Esophagus mucosa (tissue), 1 donor: Measurements from ENCODE around the gene DCUN1D4. TPM values are rescaled to one million over a fixed set of nuclear protein-coding genes. Genes with fewer than 3 reads are reported as not detected.
"Not testable (repeated sequence)": the region's sequence is repeated elsewhere in the genome, so short reads cannot be mapped to it uniquely, and the experiment has no call there.

Experiments used
- ATAC-seq: fragments of 200-7000 bp; cut with Tn5 transposase; one replicate; pipeline ENCODE4 v1.9.1; 2020
- total RNA-seq: library from RNA; stranded (reverse); gene quantifications from one replicate; pipeline ENCODE4 v1.2.4, GENCODE V29; 2023
- donor health status: DM: yes; HTN: yes; CAD: no.

Gene DCUN1D4
- total RNA-seq, 1 donor from 2014 or later: 19.2 TPM

DNA sequence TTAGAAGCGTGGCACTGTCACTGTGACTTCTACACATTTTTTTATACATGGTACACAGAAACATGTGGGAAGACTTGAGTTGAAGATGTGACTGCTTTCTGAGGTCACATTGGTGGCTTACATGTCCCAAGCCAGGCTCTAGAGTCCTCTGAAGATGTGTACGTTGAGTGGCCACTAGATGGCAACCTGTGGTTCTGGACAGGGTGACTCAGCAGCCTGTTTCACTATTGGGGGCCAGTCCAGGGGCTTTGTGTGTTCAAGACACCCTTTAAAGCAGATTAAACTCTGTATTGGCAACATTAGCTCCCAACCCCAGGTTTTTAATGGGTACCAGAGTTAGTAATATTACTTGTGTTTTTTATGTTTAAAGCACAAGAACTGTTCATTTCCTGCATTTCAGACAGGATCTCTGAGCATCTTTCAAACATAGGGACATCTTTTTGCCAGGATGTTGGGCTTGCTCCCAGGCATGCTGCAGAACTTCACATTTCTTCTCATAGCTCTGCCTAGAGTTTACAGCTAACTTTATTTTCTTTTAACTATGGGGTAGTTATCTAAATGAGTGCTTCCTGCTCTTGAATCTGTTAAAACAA, 53.0 kb downstream of the DCUN1D4 start:
- ATAC-seq: peak; percentile 77

GRCh38 chr4:51901363-51901762, 58.4 kb downstream of the DCUN1D4 start:
- no peak for ATAC-seq

- no peak for ATAC-seq
Measured at GRCh38 chr4:51906167-51906958, 63.4 kb downstream of the DCUN1D4 start.

- ATAC-seq: no peak
Measured at GRCh38 chr4:51907006-51907669, 64.2 kb downstream of the DCUN1D4 start.

DNA sequence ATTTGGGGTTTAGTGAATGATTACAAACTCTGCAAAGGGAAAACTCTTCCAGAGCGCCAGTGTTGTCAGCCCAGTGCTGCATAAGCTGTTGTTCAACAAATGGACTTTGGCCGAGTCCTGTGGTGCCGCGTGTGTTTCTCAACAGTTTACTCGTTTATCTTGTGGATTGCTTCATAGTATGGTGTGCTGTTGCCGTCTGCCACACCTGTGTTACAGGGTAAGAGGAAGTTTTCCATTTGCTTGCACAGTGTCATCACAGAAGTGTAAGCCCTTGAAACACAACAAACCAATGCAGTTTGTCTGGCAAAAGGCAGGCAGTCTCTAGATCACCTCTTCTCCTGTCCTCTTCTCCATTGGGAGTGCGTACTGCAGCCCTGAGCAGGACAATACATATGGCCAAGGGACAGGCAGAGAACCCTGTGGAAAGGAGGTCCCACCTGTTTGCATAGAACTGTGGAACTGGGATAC, 66.3 kb downstream of the DCUN1D4 start:
- peak; percentile 64 for ATAC-seq

- no peak for ATAC-seq
Measured at GRCh38 chr4:51918251-51918650, 75.3 kb downstream of the DCUN1D4 start.

DNA sequence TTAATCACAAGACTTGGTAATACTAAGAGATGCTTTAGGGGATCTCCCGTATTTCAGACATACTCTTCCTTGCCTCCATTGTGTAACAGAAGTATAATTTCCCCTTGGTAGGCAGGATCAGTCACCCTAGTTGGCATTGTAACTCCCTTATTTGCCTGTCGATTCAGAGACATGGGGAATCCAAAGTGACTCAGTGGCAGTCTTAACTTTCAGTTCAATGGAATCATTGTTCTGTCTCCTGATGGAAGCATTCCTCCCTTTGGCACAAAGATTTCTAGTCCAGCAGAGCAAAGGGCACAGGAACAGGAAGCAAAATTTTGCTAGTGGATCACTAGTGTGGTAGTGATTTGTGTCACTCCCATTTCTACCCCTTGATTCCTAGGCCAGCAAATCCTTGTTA, 80.4 kb downstream of the DCUN1D4 start:
- no peak for ATAC-seq

DNA sequence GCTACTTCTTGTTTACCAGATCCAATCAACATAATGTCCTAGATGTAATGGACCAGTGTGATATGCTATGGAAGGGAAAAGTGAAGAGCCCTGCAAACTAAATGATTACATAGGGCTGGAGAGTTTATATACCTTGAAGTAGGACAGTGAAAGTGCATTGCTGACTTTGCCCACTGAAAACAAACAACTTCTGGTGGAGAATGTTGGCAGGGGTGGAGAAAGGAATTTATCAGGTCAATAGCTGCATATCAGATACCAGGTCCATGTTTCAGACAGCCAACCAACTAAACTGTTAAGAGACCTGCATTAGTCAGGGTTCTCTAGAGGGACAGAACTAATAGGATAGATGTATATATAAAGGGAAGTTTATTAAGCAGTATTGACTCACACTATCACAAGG, 82.4 kb downstream of the DCUN1D4 start:
- ATAC-seq: no peak

- no peak for ATAC-seq
Measured at GRCh38 chr4:51930557-51930956, 87.6 kb downstream of the DCUN1D4 start.

GRCh38 chr4:51931461-51931860, 88.5 kb downstream of the DCUN1D4 start:
- no peak for ATAC-seq

GRCh38 chr4:51932261-51932660, 89.3 kb downstream of the DCUN1D4 start:
- no peak for ATAC-seq

- no peak for ATAC-seq
Measured at GRCh38 chr4:51932684-51933083, 89.7 kb downstream of the DCUN1D4 start.

GRCh38 chr4:51940460-51940859, 97.5 kb downstream of the DCUN1D4 start:
- not testable (repeated sequence) for ATAC-seq

DNA sequence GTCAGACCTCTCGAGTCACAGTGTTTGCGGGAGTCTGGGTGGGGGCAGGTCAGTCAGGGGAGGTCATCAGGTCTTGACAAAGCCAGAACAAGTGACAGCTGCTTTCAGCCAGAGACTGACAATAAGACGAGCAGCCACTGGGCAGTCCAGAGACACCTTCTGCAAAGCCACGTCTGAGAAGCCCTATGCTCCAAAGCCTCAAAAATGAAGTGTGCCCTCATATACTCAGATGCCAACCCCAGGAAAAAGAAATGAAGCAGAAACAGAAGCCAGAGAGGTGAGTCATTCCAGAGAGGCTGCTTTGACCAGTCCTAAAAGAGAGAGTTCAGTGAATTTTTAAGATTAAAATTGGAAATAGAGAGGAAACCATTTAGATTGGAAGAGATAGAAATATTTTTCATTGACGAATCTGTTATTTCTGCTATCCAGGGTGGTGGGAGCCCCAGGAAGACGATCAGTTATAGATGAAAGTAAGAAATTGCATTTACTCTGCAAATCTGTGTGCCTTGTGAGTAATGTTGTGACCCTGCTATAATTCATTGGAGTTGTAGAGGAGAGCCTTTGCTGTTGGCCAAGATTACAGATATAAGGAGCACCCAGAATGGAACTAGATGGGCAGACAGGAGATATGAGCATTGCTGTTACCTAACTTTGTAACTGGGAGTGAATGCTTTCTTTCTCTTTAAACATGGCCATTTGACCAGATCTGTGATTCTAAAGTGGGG, 99.3 kb downstream of the DCUN1D4 start:
- ATAC-seq: no peak

- ATAC-seq: no peak
Measured at GRCh38 chr4:51942833-51943215, 99.9 kb downstream of the DCUN1D4 start.

DNA sequence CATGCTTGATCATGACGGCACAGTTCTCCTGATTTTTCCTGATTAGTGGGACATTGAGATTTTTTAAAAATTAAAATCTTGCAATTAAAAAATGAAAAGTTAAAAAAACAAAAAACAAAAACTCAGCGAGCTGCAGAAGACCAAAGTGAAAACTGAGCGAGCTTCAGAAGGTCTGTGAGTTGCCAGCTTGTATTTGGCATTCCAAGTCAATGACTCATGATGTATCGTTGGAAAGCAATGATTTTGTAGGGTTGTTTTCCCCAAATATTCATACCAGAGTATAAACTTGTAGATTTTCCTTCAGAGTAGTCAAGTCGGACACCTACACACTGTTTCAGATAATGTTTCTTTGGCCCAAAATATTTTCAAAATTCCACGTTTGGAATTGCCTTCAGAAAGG, 100.3 kb downstream of the DCUN1D4 start:
- ATAC-seq: no peak

DNA sequence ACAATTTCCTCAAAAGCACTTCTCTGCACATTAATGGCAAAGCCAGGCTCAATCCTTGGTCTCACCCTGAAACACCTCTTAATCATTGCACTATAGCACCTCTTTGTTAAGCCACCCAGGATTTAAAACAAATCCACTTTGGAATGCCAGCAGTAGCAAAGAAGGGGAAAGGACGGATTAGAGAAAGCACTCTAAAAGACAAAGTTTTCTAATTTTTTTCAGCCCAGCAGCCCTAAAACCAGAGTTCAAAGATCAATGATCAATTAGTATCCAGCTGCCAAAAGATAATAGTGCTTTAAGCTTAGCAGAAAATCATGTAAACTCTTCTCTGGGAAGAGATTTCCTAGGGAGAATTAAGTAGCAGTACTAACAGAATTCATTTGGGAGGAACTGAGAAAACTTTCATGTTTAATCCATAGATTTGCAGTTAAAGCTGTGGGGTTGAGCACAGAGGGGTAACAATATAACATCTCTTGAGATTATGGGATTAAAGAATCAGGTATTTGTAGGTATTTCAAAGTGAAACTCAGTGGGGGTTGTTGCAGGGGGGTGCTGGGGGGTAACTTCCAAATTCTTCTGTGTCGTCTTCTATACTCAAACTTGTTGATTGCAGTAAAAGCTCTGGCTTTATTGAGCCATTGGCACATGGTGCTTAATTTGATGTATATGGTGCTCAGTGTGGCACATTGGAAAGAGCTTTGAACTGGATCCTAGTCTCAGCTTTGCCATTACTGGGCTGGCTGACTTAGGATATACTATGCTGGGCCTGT, 115.4 kb downstream of the DCUN1D4 start:
- ATAC-seq: no peak

DNA sequence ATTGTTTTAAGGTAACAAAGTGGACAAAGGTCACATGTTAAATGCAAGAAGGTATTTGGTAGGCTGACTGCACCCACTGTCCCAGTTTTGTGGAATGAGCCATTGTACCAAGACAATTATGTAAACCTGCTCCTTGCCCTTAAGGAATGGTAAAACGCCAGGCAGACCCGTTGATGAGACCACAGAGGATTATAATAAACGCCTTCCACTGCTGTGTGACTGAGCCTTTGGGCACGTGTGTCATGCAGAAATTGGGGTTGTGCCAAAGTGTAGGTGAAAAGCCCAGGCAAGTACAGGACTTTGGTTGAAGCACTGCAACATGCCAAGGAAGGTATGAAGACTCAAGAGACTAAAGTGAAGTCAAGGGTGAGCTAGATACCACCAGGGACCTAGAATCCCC, 117.5 kb downstream of the DCUN1D4 start:
- ATAC-seq: no peak

DNA sequence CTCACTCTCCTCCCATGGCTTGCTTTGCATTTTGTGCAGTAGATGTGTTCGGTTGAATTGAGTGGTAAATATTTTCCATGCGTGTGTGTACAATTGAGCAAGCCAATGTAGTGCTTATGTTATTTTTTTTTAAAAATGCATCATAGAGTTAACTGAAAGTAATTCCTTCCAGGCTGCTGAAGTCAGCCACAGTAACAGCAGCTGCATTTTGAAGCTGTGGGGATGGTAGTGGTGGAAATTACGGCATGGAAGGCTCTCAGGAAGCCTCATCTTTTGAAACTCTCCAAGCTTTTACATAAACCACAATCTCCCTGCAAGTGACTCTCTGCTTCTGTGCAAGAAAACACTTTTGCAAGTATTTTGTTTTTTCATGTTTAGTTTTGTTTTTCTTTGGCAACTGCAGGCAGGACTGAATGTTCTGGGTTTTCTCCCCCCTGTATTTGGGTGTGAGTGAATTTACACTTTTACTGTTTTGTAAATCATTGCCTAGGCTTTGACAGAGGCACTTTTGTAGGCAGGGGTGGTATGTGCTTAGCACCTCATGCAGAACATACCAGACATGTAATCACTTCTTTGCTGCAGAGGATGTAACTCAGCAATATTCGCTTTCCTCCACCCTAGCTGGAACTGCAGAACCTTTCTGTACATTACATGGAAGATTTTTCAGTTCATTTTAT, 121.0 kb downstream of the DCUN1D4 start:
- ATAC-seq: no peak

DNA sequence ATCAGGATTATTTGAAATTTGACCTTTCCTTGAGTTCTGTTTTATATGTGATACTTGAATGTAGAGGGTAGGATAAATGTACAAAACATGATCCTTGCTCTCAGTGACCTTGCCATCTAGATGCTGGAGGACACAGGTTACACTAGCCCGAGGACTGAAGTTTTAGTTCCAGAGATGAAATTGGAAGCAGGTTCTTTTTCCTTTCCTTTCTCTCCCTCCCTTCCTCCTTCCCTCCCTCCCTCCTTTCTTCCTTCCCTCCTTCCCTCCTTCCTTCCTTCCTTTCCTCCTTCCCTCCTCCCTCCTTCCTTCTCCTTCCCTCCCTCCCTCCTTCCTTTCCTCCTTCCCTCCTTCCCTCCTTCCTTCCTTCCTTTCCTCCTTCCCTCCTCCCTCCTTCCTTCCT, 122.9 kb downstream of the DCUN1D4 start:
- no peak for ATAC-seq
